Measurements from ENCODE around the gene VTN. TPM values are rescaled to one million over a fixed set of nuclear protein-coding genes. Genes with fewer than 3 reads are reported as not detected.

Gene VTN
- total RNA-seq, 2 donors from 2014 or later, result 0.14 to 57.8 TPM

- Histone ChIP-seq H3K27me3 (replicated peaks; ENCODE audit: insufficient read depth) (no peaks in the 10 kb centered on the region), H3K27ac (no peak overlapping the region), H3K36me3 (peaks cover 0 to 22% of the 10 kb centered on the region in 2 donors), H3K9me3 (no peaks in the 10 kb centered on the region), H3K4me3 (no peak overlapping the region), H3K4me1 (replicated peaks) (no peaks in the 10 kb centered on the region)
- TF ChIP-seq CTCF (IDR thresholded peaks at IDR 0.05), result no peak
- no peak for TF ChIP-seq POLR2A (IDR thresholded peaks at IDR 0.05)
- no peak for TF ChIP-seq POLR2AphosphoS5 (IDR thresholded peaks at IDR 0.05)
- intact Hi-C loops (cut with DNase I), result no loop called here
- DNase-seq (ENCODE audit: low spot score), result no peak
- WGBS, result 68% methylated on average over 6 of the region's 6 CpGs
Observed at GRCh38 chr17:28398280-28398981, 28.3 kb upstream of the VTN start.

GRCh38 chr17:28397687-28398279, 27.7 kb upstream of the VTN start:
- peaks cover 0 to 22% of the 10 kb centered on the region in 2 donors for H3K36me3 ChIP-seq
- no peak overlapping the region for H3K27ac ChIP-seq
- intact Hi-C loops (cut with DNase I), result no loop called here
- no peak overlapping the region for H3K4me3 ChIP-seq
- H3K27me3 ChIP-seq (replicated peaks; ENCODE audit: insufficient read depth), result no peaks in the 10 kb centered on the region
- no peaks in the 10 kb centered on the region for H3K9me3 ChIP-seq
- H3K4me1 ChIP-seq (replicated peaks), result no peaks in the 10 kb centered on the region
- no peak for DNase-seq (ENCODE audit: low spot score)
- TF ChIP-seq POLR2A (IDR thresholded peaks at IDR 0.05), result no peak
- TF ChIP-seq POLR2AphosphoS5 (IDR thresholded peaks at IDR 0.05), result no peak
- no peak for TF ChIP-seq CTCF (IDR thresholded peaks at IDR 0.05)
- WGBS, result 80% methylated on average over 7 of the region's 7 CpGs

- H3K4me1 ChIP-seq (replicated peaks), result no peaks in the 10 kb centered on the region
- intact Hi-C loops (cut with DNase I), result no loop called here
- TF ChIP-seq POLR2A (IDR thresholded peaks at IDR 0.05), result no peak
- TF ChIP-seq POLR2AphosphoS5 (IDR thresholded peaks at IDR 0.05), result no peak
- peaks cover 0 to 21% of the 10 kb centered on the region in 2 donors for H3K36me3 ChIP-seq
- WGBS, result 94% methylated on average over 3 of the region's 3 CpGs
- no peaks in the 10 kb centered on the region for H3K27me3 ChIP-seq (replicated peaks; ENCODE audit: insufficient read depth)
- no peak overlapping the region for H3K27ac ChIP-seq
- H3K4me3 ChIP-seq, result no peak overlapping the region
- DNase-seq (ENCODE audit: low spot score), result no peak
- H3K9me3 ChIP-seq, result no peaks in the 10 kb centered on the region
Observed at GRCh38 chr17:28397275-28397674, 27.2 kb upstream of the VTN start.

GRCh38 chr17:28396635-28397239, 26.6 kb upstream of the VTN start:
- H3K4me3 ChIP-seq, result no peak overlapping the region
- H3K27me3 ChIP-seq (replicated peaks; ENCODE audit: insufficient read depth), result no peaks in the 10 kb centered on the region
- H3K27ac ChIP-seq, result no peak overlapping the region
- peaks cover 0 to 15% of the 10 kb centered on the region in 2 donors for H3K36me3 ChIP-seq
- no peaks in the 10 kb centered on the region for H3K4me1 ChIP-seq (replicated peaks)
- no peaks in the 10 kb centered on the region for H3K9me3 ChIP-seq
- intact Hi-C loops (cut with DNase I), result no loop called here
- 88% methylated on average over 6 of the region's 6 CpGs for WGBS
- TF ChIP-seq CTCF (IDR thresholded peaks at IDR 0.05) (no peak), POLR2AphosphoS5 (IDR thresholded peaks at IDR 0.05) (no peak), POLR2A (IDR thresholded peaks at IDR 0.05) (no peak)
- DNase-seq (ENCODE audit: low spot score), result no peak

- TF ChIP-seq CTCF (IDR thresholded peaks at IDR 0.05), result no peak
- peaks cover 0 to 11% of the 10 kb centered on the region in 2 donors for H3K36me3 ChIP-seq
- 86% methylated on average over 6 of the region's 6 CpGs for WGBS
- no peak for DNase-seq (ENCODE audit: low spot score)
- H3K4me3 ChIP-seq, result no peak overlapping the region
- H3K9me3 ChIP-seq, result no peaks in the 10 kb centered on the region
- H3K4me1 ChIP-seq (replicated peaks), result no peaks in the 10 kb centered on the region
- H3K27ac ChIP-seq, result no peak overlapping the region
- H3K27me3 ChIP-seq (replicated peaks; ENCODE audit: insufficient read depth), result no peaks in the 10 kb centered on the region
- intact Hi-C loops (cut with DNase I), result no loop called here
Observed at GRCh38 chr17:28395968-28396367, 25.9 kb upstream of the VTN start.

All from prostate gland (tissue), 2 donors.